A549 (cell line): ENCODE data around the gene RPLP2.

ENCODE experiments used
- CHD2 ChIP-seq: fragments of 150-350 bp; IDR thresholded peaks from 2 replicates; pipeline ENCODE4 v1.6.1; 2014; ENCODE audit warnings: low read length; ENCODE audit not compliant: partially characterized antibody
- CHD4 ChIP-seq: fragments of 200-600 bp; sonication (generic); IDR thresholded peaks from 2 replicates; pipeline ENCODE4 v1.6.1; 2016; ENCODE audit warnings: antibody characterized with exemption, mild to moderate bottlenecking, borderline replicate concordance
- CTCF ChIP-seq: fragments of >200 bp; sonication (Bioruptor Twin); formaldehyde crosslinking; IDR thresholded peaks from 3 replicates; pipeline ENCODE4 v1.5.1; 2016
- KDM1A ChIP-seq: fragments of 200-600 bp; sonication (generic); IDR thresholded peaks from 2 replicates; pipeline ENCODE4 v1.6.1; 2016; ENCODE audit warnings: low read depth, mild to moderate bottlenecking
- MAZ ChIP-seq: fragments of 150-350 bp; IDR thresholded peaks from 2 replicates; pipeline ENCODE4 v1.6.1; 2014; ENCODE audit warnings: antibody characterized with exemption, low read depth, low read length, borderline replicate concordance
- NFE2L2 ChIP-seq: fragments of 150-350 bp; conservative IDR thresholded peaks from 2 replicates; pipeline ENCODE4 v1.6.1; 2014; ENCODE audit warnings: low read length
- RAD21 ChIP-seq, 2 experiments: fragments of >200 bp in 1 of 2; sonication (Bioruptor Twin) in 1 of 2; formaldehyde crosslinking in 1 of 2; IDR thresholded peaks in 1 of 2; conservative IDR thresholded peaks in 1 of 2; 2 replicates in 1 of 2; 3 replicates in 1 of 2; pipeline ENCODE4 v1.6.1; 2012 to 2018; ENCODE audit warnings: inconsistent platforms in 1 of 2
- SMC3 ChIP-seq: fragments of >200 bp; sonication (Bioruptor Twin); formaldehyde crosslinking; IDR thresholded peaks from 3 replicates; pipeline ENCODE4 v1.6.1; 2018; ENCODE audit warnings: inconsistent platforms
- USF2 ChIP-seq: fragments of 450-650 bp; IDR thresholded peaks from 2 replicates; pipeline ENCODE4 v1.6.1; 2014; ENCODE audit warnings: antibody characterized with exemption

GRCh38 chr11:855796-856195, 46.0 kb downstream of the RPLP2 start:
- no peak for TF ChIP-seq USF2
- TF ChIP-seq CHD2, result no peak
- TF ChIP-seq CHD4, result no peak
- no peak for TF ChIP-seq MAZ
- no peak for TF ChIP-seq RAD21 (conservative IDR thresholded peaks at IDR 0.05 in 1 of 2, IDR thresholded peaks at IDR 0.05 in 1 of 2)
- no peak for TF ChIP-seq CTCF
- TF ChIP-seq NFE2L2, result no peak
- TF ChIP-seq SMC3, result no peak
- no peak for TF ChIP-seq KDM1A
